Gastroesophageal sphincter (tissue), 3 donors: ENCODE results near the gene GASK1A.

Experiments used
- EP300 ChIP-seq: sonication (generic); formaldehyde crosslinking; IDR thresholded peaks from one replicate; pipeline ENCODE4 v1.6.1; 2017; ENCODE audit warnings: antibody characterized with exemption, mild to moderate bottlenecking
- POLR2AphosphoS5 ChIP-seq: sonication (generic); formaldehyde crosslinking; IDR thresholded peaks from one replicate; pipeline ENCODE4 v1.6.1; 2017; ENCODE audit warnings: antibody characterized with exemption
- TF ChIP-seq, protein P1 (sequence below), 4 experiments: fragments of 200-600 bp in 2 of 4; fragments of 450-650 bp in 2 of 4; sonication (generic) in 1 of 4; IDR thresholded peaks; one replicate each; pipeline ENCODE4 v1.5.1; 2017 to 2019; ENCODE audit warnings: antibody characterized with exemption in 4 of 4, mild to moderate bottlenecking in 2 of 4, moderate library complexity in 2 of 4

- TF ChIP-seq, protein P1, sequence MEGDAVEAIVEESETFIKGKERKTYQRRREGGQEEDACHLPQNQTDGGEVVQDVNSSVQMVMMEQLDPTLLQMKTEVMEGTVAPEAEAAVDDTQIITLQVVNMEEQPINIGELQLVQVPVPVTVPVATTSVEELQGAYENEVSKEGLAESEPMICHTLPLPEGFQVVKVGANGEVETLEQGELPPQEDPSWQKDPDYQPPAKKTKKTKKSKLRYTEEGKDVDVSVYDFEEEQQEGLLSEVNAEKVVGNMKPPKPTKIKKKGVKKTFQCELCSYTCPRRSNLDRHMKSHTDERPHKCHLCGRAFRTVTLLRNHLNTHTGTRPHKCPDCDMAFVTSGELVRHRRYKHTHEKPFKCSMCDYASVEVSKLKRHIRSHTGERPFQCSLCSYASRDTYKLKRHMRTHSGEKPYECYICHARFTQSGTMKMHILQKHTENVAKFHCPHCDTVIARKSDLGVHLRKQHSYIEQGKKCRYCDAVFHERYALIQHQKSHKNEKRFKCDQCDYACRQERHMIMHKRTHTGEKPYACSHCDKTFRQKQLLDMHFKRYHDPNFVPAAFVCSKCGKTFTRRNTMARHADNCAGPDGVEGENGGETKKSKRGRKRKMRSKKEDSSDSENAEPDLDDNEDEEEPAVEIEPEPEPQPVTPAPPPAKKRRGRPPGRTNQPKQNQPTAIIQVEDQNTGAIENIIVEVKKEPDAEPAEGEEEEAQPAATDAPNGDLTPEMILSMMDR (IDR thresholded peaks at IDR 0.05): no peak
- TF ChIP-seq POLR2AphosphoS5 (no peak), EP300 (no peak)
Measured at GRCh38 chr3:43081796-43082195, 102.7 kb downstream of the GASK1A start.
